Measurements from ENCODE around the gene SUOX. TPM values are rescaled to one million over a fixed set of nuclear protein-coding genes. Genes with fewer than 3 reads are reported as not detected.
A peak's percentile ranks its signal among the peaks of the same experiment; 100 is the strongest.

The SUOX gene
- total and polyA plus RNA-seq, 2 donors (not counting 1 experiment from before 2014, with no cell fraction given) = 11.1 to 11.6 TPM

DNA sequence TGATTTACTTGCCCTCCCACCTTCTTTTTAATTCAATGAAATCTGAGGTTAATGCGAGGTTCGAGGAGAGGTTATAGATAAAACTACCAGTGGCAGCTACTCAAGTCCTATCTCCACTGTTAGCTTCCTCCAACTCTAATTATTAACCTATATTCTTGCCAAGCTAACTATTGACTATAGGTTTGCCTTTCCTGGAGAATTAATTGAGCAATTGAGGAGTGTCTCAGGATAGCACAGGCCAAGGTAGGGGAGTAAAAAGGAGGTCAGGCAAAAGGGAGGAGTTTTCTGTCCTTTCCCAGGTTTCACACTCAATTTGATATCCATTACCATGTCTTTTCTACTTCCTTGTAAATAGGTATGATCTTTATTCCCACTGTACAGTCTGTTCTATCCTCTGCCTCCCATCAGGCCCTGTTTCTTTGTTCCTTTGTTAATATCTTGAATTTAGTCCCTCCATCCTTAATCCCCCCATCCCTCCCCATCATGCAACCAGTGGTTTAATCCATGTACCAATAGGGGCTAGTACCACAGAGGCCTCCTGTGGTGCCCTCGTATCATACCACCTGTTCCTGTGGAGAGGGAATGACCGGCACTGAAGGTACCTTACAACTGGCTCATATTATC, 3.7 kb upstream of the SUOX start:
- Histone ChIP-seq H3K4me2 (ENCODE audit: extremely low read depth, insufficient read depth, low read length) (no peak overlapping the region), H3K27ac (ENCODE audit: insufficient read depth, low read length) (no peak overlapping the region), H3K9ac (ENCODE audit: insufficient read depth, low read length) (no peak overlapping the region), H2AFZ (ENCODE audit: low read length) (no peak overlapping the region), H3K79me2 (ENCODE audit: control insufficient read depth, insufficient read depth, low read length) (peaks cover 2% of the 10 kb centered on the region), H3K4me3 (replicated peaks in 1 of 4; ENCODE audit: control extremely low read depth in 1 of 4, insufficient read depth in 1 of 4, low read depth in 3 of 4, low read length in 4 of 4) (no peak overlapping the region), H3K4me1 (ENCODE audit: control insufficient read depth, extremely low read depth, insufficient read depth, low read length) (no peaks in the 10 kb centered on the region), H4K20me1 (ENCODE audit: control insufficient read depth, extremely low read depth, insufficient read depth, low read length) (no peaks in the 10 kb centered on the region), H3K27me3 (ENCODE audit: control insufficient read depth, insufficient read depth, low read length) (no peaks in the 10 kb centered on the region), H3K36me3 (ENCODE audit: control insufficient read depth, insufficient read depth, low read length) (peaks cover 13% of the 10 kb centered on the region), H3K9me3 (ENCODE audit: control insufficient read depth, insufficient read depth, low read depth, low read length) (no peaks in the 10 kb centered on the region)
- no peak for TF ChIP-seq EZH2 (IDR thresholded peaks at IDR 0.05; ENCODE audit: low read length, missing control alignments)
- TF ChIP-seq, protein P1, sequence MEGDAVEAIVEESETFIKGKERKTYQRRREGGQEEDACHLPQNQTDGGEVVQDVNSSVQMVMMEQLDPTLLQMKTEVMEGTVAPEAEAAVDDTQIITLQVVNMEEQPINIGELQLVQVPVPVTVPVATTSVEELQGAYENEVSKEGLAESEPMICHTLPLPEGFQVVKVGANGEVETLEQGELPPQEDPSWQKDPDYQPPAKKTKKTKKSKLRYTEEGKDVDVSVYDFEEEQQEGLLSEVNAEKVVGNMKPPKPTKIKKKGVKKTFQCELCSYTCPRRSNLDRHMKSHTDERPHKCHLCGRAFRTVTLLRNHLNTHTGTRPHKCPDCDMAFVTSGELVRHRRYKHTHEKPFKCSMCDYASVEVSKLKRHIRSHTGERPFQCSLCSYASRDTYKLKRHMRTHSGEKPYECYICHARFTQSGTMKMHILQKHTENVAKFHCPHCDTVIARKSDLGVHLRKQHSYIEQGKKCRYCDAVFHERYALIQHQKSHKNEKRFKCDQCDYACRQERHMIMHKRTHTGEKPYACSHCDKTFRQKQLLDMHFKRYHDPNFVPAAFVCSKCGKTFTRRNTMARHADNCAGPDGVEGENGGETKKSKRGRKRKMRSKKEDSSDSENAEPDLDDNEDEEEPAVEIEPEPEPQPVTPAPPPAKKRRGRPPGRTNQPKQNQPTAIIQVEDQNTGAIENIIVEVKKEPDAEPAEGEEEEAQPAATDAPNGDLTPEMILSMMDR (conservative IDR thresholded peaks at IDR 0.05 in 1 of 2, IDR thresholded peaks at IDR 0.05 in 1 of 2; ENCODE audit: low read depth in 1 of 2, low read length in 2 of 2) = no peak
- no peak for DNase-seq (ENCODE audit: low read depth in 2 of 2)

DNA sequence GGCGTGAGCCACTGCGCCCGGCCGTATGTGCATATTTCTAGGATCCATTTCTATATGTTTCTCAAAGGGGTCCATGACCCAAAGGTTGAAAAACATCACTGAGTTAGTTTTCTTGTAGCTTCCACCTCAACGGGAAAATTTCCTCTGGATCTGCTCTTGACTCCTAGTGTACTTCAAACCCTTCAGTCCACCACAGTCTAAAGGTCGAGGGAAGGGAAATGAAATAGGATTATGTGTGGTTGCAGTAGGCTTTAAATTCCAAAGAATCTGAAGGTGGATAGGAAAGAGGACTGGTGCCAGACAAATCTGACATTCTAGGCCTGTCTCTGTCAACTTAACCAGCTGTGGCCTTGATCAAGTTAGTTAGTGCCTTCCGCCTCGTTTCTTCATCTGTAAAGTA, 1.7 kb upstream of the SUOX start:
- H3K9me3 ChIP-seq (ENCODE audit: control insufficient read depth, insufficient read depth, low read depth, low read length) = no peaks in the 10 kb centered on the region
- H3K4me3 ChIP-seq (replicated peaks in 1 of 4; ENCODE audit: control extremely low read depth in 1 of 4, insufficient read depth in 1 of 4, low read depth in 3 of 4, low read length in 4 of 4) = no peak overlapping the region
- H3K27me3 ChIP-seq (ENCODE audit: control insufficient read depth, insufficient read depth, low read length) = no peaks in the 10 kb centered on the region
- no peaks in the 10 kb centered on the region for H3K4me1 ChIP-seq (ENCODE audit: control insufficient read depth, extremely low read depth, insufficient read depth, low read length)
- no peak overlapping the region for H3K4me2 ChIP-seq (ENCODE audit: extremely low read depth, insufficient read depth, low read length)
- H2AFZ ChIP-seq (ENCODE audit: low read length) = no peak overlapping the region
- DNase-seq (ENCODE audit: low read depth in 2 of 2) = no peak
- H3K9ac ChIP-seq (ENCODE audit: insufficient read depth, low read length) = no peak overlapping the region
- no peaks in the 10 kb centered on the region for H4K20me1 ChIP-seq (ENCODE audit: control insufficient read depth, extremely low read depth, insufficient read depth, low read length)
- H3K27ac ChIP-seq (ENCODE audit: insufficient read depth, low read length) = no peak overlapping the region
- H3K79me2 ChIP-seq (ENCODE audit: control insufficient read depth, insufficient read depth, low read length) = peaks cover 2% of the 10 kb centered on the region
- H3K36me3 ChIP-seq (ENCODE audit: control insufficient read depth, insufficient read depth, low read length) = peaks cover 9% of the 10 kb centered on the region
- TF ChIP-seq, protein P1 (conservative IDR thresholded peaks at IDR 0.05 in 1 of 2, IDR thresholded peaks at IDR 0.05 in 1 of 2; ENCODE audit: low read depth in 1 of 2, low read length in 2 of 2) = no peak
- TF ChIP-seq EZH2 (IDR thresholded peaks at IDR 0.05; ENCODE audit: low read length, missing control alignments) = no peak

DNA sequence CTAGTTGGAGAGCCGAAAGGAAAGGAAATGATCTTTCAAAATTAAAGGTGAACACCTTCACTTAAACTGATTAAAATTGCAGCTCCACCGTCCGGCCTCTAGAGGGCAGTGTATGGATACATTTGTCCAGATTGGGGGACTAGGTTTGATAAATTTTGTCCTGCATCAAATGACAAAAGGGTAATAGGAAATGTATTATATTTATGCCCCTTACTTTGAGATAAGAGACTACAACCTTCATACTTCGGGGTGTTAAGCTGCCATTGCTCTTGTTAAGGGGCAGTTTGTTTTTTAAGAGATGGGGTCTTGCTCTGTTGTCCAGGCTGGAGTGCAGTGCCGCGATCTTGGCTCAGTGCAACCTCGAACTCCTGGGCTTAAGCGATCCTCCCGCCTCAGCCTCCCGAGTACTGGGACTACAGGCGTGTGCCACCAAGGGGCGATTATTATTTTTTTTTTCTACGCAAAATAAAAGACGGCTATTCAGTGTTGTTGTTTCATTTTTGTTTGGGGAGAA, 818 bp upstream of the SUOX start:
- no peaks in the 10 kb centered on the region for H3K27me3 ChIP-seq (ENCODE audit: control insufficient read depth, insufficient read depth, low read length)
- peak overlapping the region; percentile 65 to 97 (median 93) for H3K4me3 ChIP-seq (replicated peaks in 1 of 4; ENCODE audit: control extremely low read depth in 1 of 4, insufficient read depth in 1 of 4, low read depth in 3 of 4, low read length in 4 of 4)
- peak; percentile 42 to 79 for DNase-seq (ENCODE audit: low read depth in 2 of 2)
- no peaks in the 10 kb centered on the region for H3K4me1 ChIP-seq (ENCODE audit: control insufficient read depth, extremely low read depth, insufficient read depth, low read length)
- H2AFZ ChIP-seq (ENCODE audit: low read length) = no peak overlapping the region
- peaks cover 2% of the 10 kb centered on the region for H3K36me3 ChIP-seq (ENCODE audit: control insufficient read depth, insufficient read depth, low read length)
- H3K9me3 ChIP-seq (ENCODE audit: control insufficient read depth, insufficient read depth, low read depth, low read length) = no peaks in the 10 kb centered on the region
- H3K4me2 ChIP-seq (ENCODE audit: extremely low read depth, insufficient read depth, low read length) = peak overlapping the region; percentile 84
- no peak for TF ChIP-seq EZH2 (IDR thresholded peaks at IDR 0.05; ENCODE audit: low read length, missing control alignments)
- TF ChIP-seq, protein P1 (conservative IDR thresholded peaks at IDR 0.05 in 1 of 2, IDR thresholded peaks at IDR 0.05 in 1 of 2; ENCODE audit: low read depth in 1 of 2, low read length in 2 of 2) = peak; percentile 84 to 85
- H4K20me1 ChIP-seq (ENCODE audit: control insufficient read depth, extremely low read depth, insufficient read depth, low read length) = no peaks in the 10 kb centered on the region
- no peak overlapping the region for H3K9ac ChIP-seq (ENCODE audit: insufficient read depth, low read length)
- peaks cover 2% of the 10 kb centered on the region for H3K79me2 ChIP-seq (ENCODE audit: control insufficient read depth, insufficient read depth, low read length)
- H3K27ac ChIP-seq (ENCODE audit: insufficient read depth, low read length) = peak overlapping the region; percentile 11
